GM21529 (cell line): ENCODE results near the gene JPH3.
A peak's percentile ranks its signal among the peaks of the same experiment; 100 is the strongest.

Experiments
- ATAC-seq: cut with Tn5 transposase; IDR thresholded peaks from one replicate; pipeline ENCODE4 v1.9.1; 2021; ENCODE audit not compliant: unreplicated experiment

Gene JPH3

GRCh38 chr16:87692756-87693155 is 90.4 kb downstream of the JPH3 start:
- ATAC-seq: no peak

GRCh38 chr16:87693827-87694226 is 91.5 kb downstream of the JPH3 start:
- no peak for ATAC-seq

GRCh38 chr16:87694441-87695125 is 92.3 kb downstream of the JPH3 start:
- no peak for ATAC-seq

- ATAC-seq: no peak
Observed at GRCh38 chr16:87695534-87695933, 93.2 kb downstream of the JPH3 start.

- no peak for ATAC-seq
Observed at GRCh38 chr16:87696726-87697125, 94.4 kb downstream of the JPH3 start.

- no peak for ATAC-seq
Observed at GRCh38 chr16:87697256-87697655, 94.9 kb downstream of the JPH3 start.

- no peak for ATAC-seq
Observed at GRCh38 chr16:87697792-87698191, 95.5 kb downstream of the JPH3 start.

GRCh38 chr16:87698241-87698640 is 95.9 kb downstream of the JPH3 start:
- peak; percentile 57 for ATAC-seq

- peak; percentile 33 for ATAC-seq
Observed at GRCh38 chr16:87698676-87699199, 96.4 kb downstream of the JPH3 start.

GRCh38 chr16:87700406-87701077 is 98.2 kb downstream of the JPH3 start:
- no peak for ATAC-seq

- ATAC-seq: no peak
Observed at GRCh38 chr16:87701078-87701460, 98.8 kb downstream of the JPH3 start.

GRCh38 chr16:87701505-87701921 is 99.2 kb downstream of the JPH3 start:
- ATAC-seq: no peak

GRCh38 chr16:87702325-87702811 is 100.1 kb downstream of the JPH3 start:
- peak; percentile 58 for ATAC-seq

GRCh38 chr16:87703071-87703470 is 100.8 kb downstream of the JPH3 start:
- ATAC-seq: no peak

- ATAC-seq: no peak
Observed at GRCh38 chr16:87703835-87704375, 101.6 kb downstream of the JPH3 start.

GRCh38 chr16:87704754-87705353 is 102.5 kb downstream of the JPH3 start:
- no peak for ATAC-seq

- ATAC-seq: no peak
Observed at GRCh38 chr16:87705771-87706277, 103.5 kb downstream of the JPH3 start.

- no peak for ATAC-seq
Observed at GRCh38 chr16:87706278-87707000, 104.1 kb downstream of the JPH3 start.

GRCh38 chr16:87707097-87707496 is 104.8 kb downstream of the JPH3 start:
- ATAC-seq: no peak

- no peak for ATAC-seq
Observed at GRCh38 chr16:87707714-87708580, 105.6 kb downstream of the JPH3 start.
